DLD1 (cell line): ENCODE results near the gene PC.

Experiments used
- in situ Hi-C: cut with HindIII; loops from 2 replicates; pipeline ENCODE4 v1.10.0; 2017; ENCODE audit warnings: low sequenced_read_pairs

The PC gene

DNA sequence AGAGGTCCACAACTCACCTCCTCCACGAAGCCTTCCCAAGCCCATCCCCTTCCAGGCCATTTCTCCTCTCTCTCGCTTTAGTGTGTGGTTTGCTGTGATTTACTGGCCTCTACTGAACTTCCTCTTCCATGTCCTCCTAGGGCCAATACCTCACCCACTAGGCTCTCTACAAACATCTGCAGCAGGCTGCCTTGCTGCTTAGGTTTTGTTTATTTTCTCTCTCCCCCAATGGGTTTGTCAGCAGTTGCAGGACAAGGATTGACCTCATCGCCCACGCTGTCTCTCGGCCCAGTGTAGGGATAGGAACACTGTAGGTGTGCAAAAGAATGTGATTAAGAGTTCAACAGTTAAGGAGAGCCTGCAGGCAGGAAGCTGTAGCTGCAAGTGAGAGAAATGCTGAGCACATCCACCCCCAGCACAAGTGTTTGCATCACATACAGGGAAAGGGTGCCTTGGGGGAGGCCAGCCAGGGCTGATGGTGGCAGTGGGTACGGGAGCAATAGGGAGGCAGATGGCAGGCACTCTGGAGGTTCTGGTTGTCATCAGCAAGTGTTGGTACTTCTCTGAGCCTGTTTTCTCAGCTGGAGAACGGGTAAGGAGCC is 1.4 kb downstream of the PC start:
- in situ Hi-C loops: no loop called here

DNA sequence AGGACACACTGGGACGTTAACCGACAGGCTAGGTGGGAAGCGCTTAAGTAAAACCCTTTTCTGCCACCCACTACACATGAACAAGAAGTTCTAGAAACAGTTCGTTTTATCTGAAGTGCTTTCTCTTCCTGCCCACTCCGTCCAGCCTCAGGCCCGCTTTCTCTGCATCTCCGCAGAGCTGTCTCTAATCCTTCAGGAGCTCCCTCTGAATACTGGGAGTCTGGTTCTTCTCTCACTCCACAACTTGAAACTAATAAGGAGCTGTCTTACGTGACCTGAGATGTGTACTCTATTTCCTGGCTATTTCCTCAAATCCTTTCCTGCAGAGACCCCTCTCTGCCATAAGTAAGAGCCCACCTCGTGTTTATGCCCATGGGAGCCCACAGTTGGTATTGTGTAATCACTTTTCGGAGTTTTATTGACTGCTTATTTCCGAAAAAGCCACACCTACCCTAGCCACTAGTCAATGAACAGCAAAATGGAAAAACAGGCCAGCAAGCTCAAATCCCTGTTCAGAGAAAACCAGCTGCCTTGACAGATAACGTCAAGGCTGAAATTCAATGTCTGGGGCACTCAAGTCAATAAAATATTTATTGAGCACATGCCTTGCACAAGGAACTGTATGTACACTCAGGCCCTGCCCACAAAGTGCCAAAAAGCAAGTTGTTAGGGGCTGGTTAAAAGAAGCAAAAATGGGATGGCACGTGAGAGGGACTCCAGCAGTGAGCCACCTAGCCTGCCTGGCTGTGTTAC is 4.9 kb downstream of the PC start:
- in situ Hi-C loops: no loop called here

GRCh38 chr11:66951927-66952337 is 6.3 kb downstream of the PC start:
- in situ Hi-C loops: no loop called here

DNA sequence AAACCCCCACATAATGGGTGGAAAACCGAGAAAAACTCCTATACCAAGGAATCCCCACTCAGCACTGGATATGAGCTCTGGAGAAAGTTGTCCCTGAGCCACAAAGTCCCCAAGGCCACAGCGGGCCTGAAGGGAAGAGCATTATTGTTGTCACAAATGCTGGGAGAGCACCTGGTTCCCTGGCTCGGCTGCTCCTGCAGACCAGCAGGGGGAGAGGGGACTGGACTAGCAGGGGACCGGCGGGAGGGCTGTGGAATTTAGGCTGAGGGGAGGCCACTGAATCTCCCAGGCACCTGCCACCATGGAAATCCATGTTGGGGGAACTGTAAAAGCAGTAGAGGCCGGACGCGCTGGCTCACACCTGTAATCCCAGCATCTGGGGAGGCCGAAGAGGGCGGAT is 7.0 kb downstream of the PC start:
- in situ Hi-C loops: no loop called here

GRCh38 chr11:66950112-66950535 is 8.1 kb downstream of the PC start:
- in situ Hi-C loops: no loop called here

DNA sequence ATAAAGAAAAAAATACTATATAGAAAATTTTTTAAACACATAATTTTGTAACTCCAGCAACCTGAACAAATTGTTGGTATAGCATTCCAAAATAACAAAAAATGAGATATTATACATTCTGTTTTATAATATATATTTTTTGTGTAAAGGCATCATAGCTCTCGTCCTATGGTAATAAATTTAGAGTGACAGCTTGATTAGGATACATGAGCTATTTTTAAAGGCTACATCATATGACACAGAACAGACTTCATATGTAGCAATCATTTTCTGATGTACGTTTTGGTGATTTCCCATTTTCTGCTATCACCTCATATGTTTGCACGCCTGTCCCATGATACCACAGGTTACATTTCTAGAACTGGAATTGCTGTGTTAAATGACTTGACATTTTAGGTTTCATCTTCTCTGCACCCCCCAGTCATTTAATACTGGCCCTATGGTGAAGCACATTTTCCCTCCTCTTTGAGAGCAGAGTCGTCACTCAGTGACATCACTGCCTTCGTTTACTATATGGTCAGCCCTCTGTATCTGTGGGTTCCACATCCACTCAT is 19.5 kb downstream of the PC start:
- in situ Hi-C loops: no loop called here

DNA sequence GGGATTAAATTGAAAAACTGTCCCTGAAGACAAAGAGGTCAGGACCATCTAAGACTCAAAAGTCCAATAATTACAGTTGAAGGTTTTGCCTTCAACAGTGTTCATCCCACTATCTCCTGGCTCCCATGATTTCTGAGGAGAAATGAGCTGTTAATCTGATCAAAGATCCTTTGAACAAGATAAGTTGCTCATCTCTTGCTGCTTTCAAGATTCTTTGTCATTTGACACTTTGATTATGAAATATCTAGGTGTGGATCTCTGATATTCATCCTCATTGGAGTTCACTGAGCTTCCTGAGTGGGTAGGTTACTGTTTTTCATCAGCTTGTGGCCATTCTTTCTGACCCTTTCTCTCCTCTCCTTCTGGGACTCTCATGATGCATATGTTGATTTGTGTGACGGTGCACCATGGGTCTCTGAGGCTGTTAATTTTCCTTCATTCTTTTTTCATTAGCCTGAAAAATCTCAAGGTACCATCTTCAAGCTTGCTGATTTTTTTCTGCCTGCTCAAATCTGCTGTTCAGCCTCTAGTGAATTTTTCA is 20.9 kb downstream of the PC start:
- in situ Hi-C loops: no loop called here

DNA sequence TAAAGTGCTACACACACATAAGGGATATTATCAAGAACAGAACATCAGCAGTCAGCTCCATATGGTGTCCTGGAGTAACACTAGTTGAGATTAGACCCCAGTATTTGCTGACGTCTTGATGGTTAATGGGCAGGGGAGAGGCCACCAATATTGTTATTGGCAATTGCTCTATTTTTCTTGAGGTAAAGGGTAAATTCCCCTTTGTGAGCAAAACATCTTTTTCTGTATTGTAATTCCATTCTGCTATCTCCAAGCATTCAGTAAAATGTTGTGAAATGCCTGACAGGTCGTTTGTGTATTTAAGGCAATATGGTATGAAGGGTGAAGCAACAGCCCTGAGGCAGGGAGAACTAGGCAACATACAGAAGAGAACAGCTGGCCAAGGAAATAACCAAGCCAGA is 21.9 kb downstream of the PC start:
- in situ Hi-C loops: no loop called here

DNA sequence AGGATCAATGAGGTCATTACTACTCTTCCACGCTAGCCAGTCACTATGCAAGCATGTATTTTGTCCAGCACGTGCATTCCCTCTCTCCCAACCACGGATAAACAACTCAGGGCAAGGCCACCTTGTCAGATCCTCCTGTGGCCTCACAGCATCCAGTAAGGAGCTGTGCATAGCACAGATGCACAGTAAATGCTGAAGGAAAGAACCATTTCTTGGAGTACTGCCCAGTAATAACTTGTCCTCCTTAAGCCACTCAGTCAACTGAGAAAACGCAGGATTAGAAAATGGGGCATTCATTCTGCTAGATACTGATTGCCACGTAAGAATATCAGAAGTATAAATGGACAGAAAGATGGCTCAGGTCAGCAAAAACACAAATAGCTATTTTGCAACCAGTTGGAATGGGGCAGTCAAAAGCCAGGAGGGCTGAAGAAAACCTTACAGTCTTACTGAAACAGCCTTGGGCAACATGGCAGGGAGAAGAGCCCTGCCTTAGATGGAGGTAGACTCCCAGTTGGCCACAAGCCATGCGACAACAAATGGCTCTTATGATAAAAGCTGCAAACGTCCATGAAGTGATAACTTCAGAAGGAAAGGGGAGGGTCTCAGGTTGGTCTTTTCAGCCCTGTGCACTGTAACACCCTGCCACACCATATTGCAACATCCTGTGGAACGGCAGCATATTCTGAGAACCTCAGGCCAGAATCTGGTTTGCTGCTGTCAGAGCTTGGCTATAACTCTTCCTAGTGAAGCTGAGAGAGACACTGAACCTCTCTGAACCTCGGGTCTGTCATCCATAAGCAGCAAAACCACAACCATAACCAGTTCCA is 23.0 kb downstream of the PC start:
- in situ Hi-C loops: no loop called here

DNA sequence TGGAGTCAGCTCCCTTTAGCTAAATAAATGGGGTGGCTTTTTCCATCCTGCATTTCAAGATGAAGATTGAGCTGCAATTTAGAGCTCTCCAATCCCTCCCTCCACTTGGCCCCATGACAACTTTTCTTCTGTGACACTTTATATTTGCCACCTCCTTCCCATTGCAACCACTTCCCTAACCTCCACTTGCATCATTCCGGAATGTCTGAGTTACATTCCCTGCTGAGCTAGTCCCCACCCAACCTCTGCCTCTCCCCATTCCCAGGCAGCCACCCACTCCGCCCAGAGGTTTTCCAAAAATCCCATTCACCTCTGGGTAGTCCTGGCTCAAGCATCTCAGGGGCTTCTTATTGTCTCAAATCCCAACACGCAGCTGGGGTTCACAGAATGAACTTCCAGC is 24.7 kb downstream of the PC start:
- in situ Hi-C loops: no loop called here

GRCh38 chr11:66932543-66932942 is 25.6 kb downstream of the PC start:
- in situ Hi-C loops: no loop called here

DNA sequence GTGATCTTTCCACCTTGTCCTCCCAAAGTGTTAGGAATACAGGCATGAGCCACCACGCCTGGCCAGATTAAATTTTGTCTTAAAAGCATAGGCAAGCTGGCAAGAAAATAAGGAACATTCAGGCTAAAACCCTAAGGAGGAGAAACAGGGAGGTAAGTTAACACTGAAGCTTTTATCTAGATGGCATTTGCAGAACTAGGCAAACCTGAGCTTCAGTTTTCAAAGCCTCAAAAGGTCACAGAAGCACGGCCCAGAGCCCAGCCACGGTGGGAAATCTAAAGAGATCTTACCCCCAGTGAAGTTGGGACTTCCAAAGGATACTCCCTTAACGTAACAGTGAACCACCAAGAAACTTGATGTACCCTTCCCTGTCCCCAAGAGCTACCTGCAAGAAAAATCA is 28.4 kb downstream of the PC start:
- in situ Hi-C loops: no loop called here

GRCh38 chr11:66924272-66924671 is 33.9 kb downstream of the PC start:
- in situ Hi-C loops: no loop called here

GRCh38 chr11:66922551-66922950 is 35.6 kb downstream of the PC start:
- in situ Hi-C loops: no loop called here

DNA sequence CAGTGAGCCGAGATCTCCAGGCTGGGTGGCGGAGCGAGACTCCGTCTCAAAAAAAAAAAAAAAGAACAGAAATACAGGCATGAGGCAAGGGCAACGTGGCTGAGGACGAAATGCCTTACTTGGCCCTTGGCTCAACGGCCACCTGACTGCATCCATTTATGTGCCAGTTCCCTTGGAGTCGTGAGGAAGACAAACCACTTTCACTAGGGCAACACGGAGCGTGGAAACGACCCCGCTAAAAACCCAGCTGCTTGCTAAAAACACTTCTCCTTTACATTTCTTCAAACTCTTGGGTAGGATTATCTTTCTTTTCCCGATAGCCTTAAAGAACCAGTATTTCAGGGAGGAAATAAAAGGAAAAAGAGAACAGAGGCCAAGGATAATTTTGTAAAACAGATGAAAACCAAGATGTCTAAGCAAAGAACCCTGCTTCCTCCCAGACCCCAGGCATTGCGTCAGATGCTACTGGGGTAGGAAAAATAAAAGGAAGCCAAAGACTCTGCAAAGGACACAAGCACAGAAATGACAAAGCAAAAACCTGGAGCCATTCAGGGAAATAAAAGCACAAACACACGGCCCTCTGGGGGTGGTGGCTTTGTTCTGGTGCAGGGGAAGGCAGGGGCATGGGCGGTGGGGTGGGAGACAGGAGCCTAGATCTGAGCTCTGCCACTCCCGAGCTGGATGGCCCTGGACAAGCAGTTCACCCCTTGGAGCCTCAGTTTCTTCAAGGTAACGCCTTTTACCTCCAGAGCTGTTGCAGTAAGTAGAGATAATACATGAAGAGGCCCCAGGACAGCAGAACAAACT is 37.0 kb downstream of the PC start:
- in situ Hi-C loops: no loop called here

DNA sequence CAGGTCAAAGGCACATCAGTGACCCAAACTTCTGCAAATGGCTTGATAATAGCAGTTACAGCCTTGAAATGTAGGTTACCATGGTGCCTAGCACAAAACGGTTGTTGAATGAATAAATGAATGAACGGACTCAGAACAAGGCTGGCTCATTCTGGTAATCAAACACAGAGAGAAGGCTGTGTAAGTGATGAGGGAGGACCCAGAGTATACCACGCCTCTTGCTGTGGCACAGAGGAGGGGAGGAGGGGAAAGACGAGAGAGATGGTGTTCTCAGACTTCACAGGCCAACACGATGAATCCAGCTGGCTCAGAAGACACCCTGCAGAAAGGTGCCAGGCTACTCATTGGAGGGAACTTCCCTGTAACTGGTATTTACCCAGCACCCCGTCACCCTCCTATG is 38.3 kb downstream of the PC start:
- in situ Hi-C loops: no loop called here

DNA sequence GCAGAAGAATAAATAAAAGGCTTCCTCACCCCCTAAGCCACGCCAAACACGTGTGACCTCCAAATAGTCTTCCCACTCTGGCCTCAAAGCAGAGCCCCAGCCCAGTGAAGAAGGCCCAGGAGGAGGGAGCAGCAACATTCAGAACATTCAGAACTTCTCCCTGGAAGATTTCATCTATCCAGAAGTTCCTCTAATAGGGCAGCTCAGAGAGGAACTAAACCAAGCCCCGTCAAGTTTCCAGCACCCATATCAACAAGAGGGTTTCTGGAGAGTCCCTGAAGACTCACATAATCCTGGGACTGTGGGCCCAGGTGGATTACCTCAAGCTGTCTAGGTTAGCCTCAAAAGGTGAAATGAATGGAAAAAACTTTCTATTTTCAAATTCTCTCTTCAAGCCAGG is 39.4 kb downstream of the PC start:
- in situ Hi-C loops: no loop called here

DNA sequence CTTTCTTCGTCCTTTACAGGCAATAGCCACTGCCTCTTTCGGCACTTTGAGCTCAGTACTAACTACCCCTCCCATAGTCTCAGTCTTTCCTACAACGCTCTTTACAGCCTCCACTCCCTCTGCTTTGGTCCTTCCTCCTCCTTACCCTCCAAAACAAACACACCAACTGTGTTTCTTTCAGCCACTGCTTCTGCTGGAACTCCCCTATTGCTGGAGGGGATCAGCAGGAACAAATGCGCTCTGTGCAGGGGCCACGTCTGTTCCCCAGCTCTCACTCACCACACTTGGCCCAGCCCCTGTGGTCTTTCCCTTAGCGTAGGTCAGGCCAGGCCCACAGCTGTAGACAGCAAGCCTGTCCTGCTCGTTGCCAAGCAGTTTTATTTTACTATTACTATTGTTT is 42.3 kb downstream of the PC start:
- in situ Hi-C loops: no loop called here

DNA sequence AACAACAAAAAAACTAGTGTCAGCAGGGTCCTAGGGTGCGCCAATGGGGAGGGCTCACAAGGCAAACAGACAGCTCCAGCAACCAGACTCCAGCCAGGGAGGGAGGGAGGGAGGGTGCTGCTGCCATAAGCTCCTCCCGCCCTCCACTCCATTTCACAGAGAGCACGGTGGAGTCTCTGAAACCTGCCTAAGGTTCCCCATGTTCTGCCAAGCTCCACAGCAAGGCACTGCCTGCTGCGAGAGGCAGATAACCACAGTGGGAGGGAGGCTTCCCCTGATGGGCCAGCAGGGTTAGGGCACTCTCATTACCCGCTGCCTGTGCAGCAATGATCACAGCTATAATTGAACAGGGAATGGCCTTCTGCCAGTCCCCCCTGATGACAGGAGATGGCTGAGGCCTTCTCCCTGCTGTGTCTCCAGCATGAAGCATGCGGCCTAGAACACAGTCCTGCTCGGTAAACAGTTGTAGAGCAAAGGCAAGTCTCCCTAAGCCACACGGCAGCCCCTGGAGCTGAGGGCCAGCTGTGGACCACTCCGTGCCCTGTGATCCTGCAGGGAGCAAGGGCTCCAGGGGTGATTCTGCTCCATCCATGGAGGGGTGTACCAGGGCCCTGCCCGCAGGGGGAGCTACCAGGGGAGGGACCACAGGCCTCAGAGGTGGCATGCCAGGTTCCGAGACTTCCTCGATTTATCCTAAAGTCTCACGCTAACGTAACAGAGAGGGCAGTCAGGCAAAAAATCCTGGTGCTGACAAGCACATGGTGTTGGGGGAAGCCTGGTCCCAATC is 42.9 kb downstream of the PC start:
- in situ Hi-C loops: no loop called here

GRCh38 chr11:66914505-66914904 is 43.7 kb downstream of the PC start:
- in situ Hi-C loops: no loop called here
